ENCODE data around the gene ARL15.

Gene ARL15

GRCh38 chr5:54324651-54325271 lies 14.4 kb upstream of the ARL15 start:
- no peak for DNase-seq (ENCODE audit: low spot score in 2 of 2)
- no peak overlapping the region for H3K27ac Mint-ChIP-seq
- ATAC-seq: no peak
- no peak overlapping the region for H3K4me3 Mint-ChIP-seq
- H3K36me3 Mint-ChIP-seq: no peaks in the 10 kb centered on the region
- no peaks in the 10 kb centered on the region for H3K9me3 Mint-ChIP-seq
- no peaks in the 10 kb centered on the region for H3K4me1 Mint-ChIP-seq

DNA sequence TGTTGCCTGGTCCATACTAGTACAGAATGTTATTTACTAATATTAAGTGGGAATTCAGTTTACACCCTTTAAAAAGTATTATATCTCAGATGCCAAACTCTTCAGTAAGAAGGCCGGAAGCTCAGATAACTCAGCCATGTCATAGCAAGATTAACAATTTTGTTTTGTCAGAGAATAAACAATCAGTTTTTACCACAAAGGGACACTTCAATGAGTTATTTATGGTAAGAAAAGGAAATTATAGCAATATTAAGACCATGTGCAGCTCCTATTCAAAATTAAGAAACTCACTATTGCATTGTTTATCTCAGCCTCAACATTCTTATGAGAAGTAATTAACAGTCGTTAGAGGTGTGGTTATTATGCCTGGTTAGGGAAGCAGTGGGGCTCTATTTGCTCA lies 13.1 kb upstream of the ARL15 start:
- Mint-ChIP-seq H3K36me3 (no peaks in the 10 kb centered on the region), H3K4me1 (no peaks in the 10 kb centered on the region), H3K27ac (no peak overlapping the region), H3K4me3 (no peak overlapping the region), H3K9me3 (no peaks in the 10 kb centered on the region)
- no peak for ATAC-seq
- DNase-seq (ENCODE audit: low spot score in 2 of 2): no peak

GRCh38 chr5:54320256-54320655 lies 9.9 kb upstream of the ARL15 start:
- H3K27ac Mint-ChIP-seq: no peak overlapping the region
- no peaks in the 10 kb centered on the region for H3K36me3 Mint-ChIP-seq
- H3K4me3 Mint-ChIP-seq: no peak overlapping the region
- ATAC-seq (no peak), DNase-seq (ENCODE audit: low spot score in 2 of 2) (no peak)
- H3K4me1 Mint-ChIP-seq: no peaks in the 10 kb centered on the region
- H3K9me3 Mint-ChIP-seq: no peaks in the 10 kb centered on the region

GRCh38 chr5:54317511-54318260 lies 7.3 kb upstream of the ARL15 start:
- Mint-ChIP-seq H3K4me1 (no peaks in the 10 kb centered on the region), H3K9me3 (no peaks in the 10 kb centered on the region), H3K27ac (no peak overlapping the region), H3K36me3 (no peaks in the 10 kb centered on the region), H3K4me3 (no peak overlapping the region)
- ATAC-seq: no peak
- no peak for DNase-seq (ENCODE audit: low spot score in 2 of 2)

GRCh38 chr5:54315736-54316528 lies 5.6 kb upstream of the ARL15 start:
- H3K4me3 Mint-ChIP-seq: no peak overlapping the region
- DNase-seq (ENCODE audit: low spot score in 2 of 2) (peak in 1 of 2 donors; percentile 23), ATAC-seq (no peak)

DNA sequence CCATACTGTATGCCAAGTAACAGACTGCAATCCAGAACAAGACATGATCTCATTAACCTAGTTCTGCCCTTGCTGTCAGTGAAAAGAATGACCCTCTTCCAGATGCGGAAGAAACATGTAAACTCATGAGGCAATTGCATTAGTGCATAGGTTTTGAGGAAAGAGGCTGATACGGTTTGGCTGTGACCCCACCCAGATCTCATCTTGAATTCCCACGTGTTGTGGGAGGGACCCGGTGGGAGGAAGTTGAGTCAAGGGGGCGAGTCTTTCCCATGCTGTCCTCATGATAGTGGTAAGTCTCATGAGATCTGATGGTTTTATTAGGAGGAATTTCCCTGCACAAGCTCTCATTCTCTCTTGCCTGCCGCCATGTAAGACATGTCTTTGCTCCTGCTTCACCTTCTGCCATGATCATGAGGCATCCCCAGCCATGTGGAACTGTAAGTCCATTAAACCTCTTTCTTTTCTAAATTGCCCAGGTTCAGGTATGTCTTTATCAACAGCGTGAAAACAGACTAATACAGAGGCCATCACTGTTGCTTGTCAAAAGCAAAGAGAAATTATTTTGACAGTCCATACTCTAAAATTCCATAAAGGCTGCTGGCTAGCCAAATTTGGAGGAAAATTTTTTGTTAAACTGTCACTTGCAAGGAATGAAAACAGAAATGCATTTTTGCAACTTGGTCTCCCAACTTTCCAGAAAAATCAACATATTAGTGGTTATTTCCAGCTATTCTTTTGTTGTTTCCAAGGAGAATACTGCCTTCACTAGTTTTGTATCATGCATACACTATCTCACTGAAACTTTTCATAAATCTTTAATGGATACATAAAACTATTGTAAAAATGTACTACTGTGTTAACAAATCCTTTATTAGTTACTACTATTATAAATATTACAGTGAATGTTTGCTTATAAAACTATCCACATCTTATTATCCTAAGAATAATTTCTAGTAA lies 3.2 kb upstream of the ARL15 start:
- DNase-seq (ENCODE audit: low spot score in 2 of 2): peak in 1 of 2 donors; percentile 46
- H3K36me3 Mint-ChIP-seq: peaks cover 15% of the 10 kb centered on the region
- H3K9me3 Mint-ChIP-seq: no peaks in the 10 kb centered on the region
- peaks cover 19% of the 10 kb centered on the region for H3K4me1 Mint-ChIP-seq
- H3K4me3 Mint-ChIP-seq: no peak overlapping the region
- H3K27ac Mint-ChIP-seq: no peak overlapping the region
- ATAC-seq: no peak

More at GRCh38 chr5:54315736-54316528, 5.6 kb upstream of the ARL15 start:
- H3K9me3 Mint-ChIP-seq: no peaks in the 10 kb centered on the region
- H3K36me3 Mint-ChIP-seq: peaks cover 6% of the 10 kb centered on the region
- H3K27ac Mint-ChIP-seq: no peak overlapping the region
- H3K4me1 Mint-ChIP-seq: peaks cover 2% of the 10 kb centered on the region

GRCh38 chr5:54312499-54312898 lies 2.1 kb upstream of the ARL15 start:
- Mint-ChIP-seq H3K4me1 (peaks cover 23% of the 10 kb centered on the region), H3K36me3 (peaks cover 15% of the 10 kb centered on the region), H3K9me3 (no peaks in the 10 kb centered on the region), H3K4me3 (peak overlapping the region; percentile 95), H3K27ac (no peak overlapping the region)
- DNase-seq (ENCODE audit: low spot score in 2 of 2) (no peak), ATAC-seq (no peak)

DNA sequence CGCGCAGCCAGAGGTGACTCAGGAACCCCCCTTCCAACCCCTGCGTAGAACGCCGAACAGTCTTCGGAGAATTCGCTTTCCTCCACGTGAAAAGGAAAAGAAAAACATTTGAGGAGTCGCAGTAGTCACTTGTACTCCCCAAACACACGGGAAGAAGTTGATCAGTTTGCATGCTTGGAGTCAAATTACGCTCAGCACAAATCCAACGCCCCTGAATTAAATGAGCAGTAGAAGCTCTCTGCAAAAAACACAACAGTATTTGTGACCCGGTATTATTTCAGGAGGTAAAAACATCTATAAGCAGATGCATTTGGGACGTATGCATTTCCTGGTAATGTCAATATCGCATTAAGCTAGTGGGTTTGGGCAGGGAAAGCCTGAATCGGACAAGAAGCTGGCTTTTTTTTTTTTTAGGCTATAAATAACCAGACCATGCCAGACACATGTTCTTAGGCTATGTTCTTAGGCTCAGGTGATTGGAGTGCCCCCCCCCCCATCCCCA lies 854 bp upstream of the ARL15 start:
- DNase-seq (ENCODE audit: low spot score in 2 of 2) (no peak), ATAC-seq (no peak)
- H3K27ac Mint-ChIP-seq: peak overlapping the region; percentile 99
- peak overlapping the region; percentile 95 for H3K4me3 Mint-ChIP-seq
- peaks cover 29% of the 10 kb centered on the region for H3K4me1 Mint-ChIP-seq
- peaks cover 15% of the 10 kb centered on the region for H3K36me3 Mint-ChIP-seq
- no peaks in the 10 kb centered on the region for H3K9me3 Mint-ChIP-seq

- Mint-ChIP-seq H3K4me3 (peak overlapping the region; percentile 95), H3K4me1 (peaks cover 29% of the 10 kb centered on the region), H3K27ac (peak overlapping the region; percentile 99), H3K36me3 (peaks cover 15% of the 10 kb centered on the region), H3K9me3 (no peaks in the 10 kb centered on the region)
- no peak for DNase-seq (ENCODE audit: low spot score in 2 of 2)
- peak; percentile 35 for ATAC-seq
Observed at GRCh38 chr5:54309691-54310432, 511 bp downstream of the ARL15 start.

DNA sequence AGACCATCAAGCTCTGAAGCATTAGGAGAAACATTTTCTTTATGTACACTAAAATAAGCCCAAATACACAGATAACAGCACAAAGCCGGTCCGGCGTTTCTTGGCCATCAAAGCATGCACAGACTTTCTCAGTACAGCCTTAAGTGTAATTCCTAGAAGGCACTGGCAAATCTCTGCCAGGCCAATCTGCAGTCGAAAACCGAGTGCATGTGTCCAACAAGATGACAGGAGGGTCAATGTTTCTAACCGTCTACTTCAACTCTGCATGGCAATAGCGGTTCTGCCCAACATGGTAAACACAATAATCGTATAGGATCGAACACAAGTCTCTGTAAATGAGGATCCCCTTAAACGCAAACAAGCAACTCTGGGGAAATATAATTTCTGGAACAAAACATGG lies 1.1 kb downstream of the ARL15 start:
- DNase-seq (ENCODE audit: low spot score in 2 of 2) (no peak), ATAC-seq (no peak)
- Mint-ChIP-seq H3K9me3 (no peaks in the 10 kb centered on the region), H3K4me3 (peak overlapping the region; percentile 95), H3K36me3 (peaks cover 15% of the 10 kb centered on the region), H3K4me1 (peaks cover 32% of the 10 kb centered on the region), H3K27ac (peak overlapping the region; percentile 99)

- Mint-ChIP-seq H3K4me1 (peaks cover 43% of the 10 kb centered on the region), H3K9me3 (no peaks in the 10 kb centered on the region), H3K36me3 (peaks cover 15% of the 10 kb centered on the region), H3K4me3 (no peak overlapping the region), H3K27ac (no peak overlapping the region)
- ATAC-seq: no peak
- no peak for DNase-seq (ENCODE audit: low spot score in 2 of 2)
Observed at GRCh38 chr5:54307583-54307982, 2.8 kb downstream of the ARL15 start.

DNA sequence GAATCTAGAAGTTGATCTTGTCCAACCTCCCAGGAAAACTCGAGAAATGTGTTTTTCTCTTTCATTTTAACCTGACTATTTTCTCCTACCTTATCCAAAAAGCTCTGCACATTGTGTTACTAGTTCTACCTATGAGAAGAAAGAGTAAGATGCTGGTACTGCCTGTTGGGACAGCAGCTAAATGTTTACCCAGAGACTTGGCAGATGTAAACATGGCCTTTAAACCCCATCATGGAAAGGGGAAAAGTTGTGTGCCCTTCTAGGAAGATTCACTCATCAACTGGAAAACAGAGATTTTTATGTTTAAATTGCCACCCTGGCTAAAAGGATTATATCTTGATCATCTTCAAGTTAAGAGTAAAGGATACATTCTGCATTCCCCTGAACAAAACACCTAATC lies 3.5 kb downstream of the ARL15 start:
- Mint-ChIP-seq H3K36me3 (peaks cover 15% of the 10 kb centered on the region), H3K9me3 (no peaks in the 10 kb centered on the region), H3K4me3 (no peak overlapping the region), H3K27ac (no peak overlapping the region), H3K4me1 (peaks cover 49% of the 10 kb centered on the region)
- DNase-seq (ENCODE audit: low spot score in 2 of 2) (no peak), ATAC-seq (no peak)

DNA sequence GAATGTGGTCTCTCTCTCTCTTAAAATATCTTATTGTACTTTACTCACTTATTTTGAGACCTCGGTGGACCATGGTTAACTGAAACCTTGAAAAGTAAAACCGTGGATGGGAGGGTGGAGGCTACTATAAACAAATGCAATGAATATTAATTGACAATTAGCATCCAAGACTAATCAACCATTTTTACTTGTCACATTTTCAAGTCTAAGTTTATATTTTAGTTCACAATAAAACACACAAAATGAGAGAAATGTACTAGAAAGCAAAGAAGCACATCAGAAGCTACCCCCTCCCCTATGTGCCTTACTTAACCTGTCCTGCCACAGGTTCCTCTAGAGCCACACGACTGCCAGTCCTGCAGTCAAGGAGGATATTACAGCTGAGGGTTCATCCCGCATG lies 4.6 kb downstream of the ARL15 start:
- peaks cover 57% of the 10 kb centered on the region for H3K4me1 Mint-ChIP-seq
- ATAC-seq (no peak), DNase-seq (ENCODE audit: low spot score in 2 of 2) (no peak)
- H3K4me3 Mint-ChIP-seq: no peak overlapping the region
- H3K27ac Mint-ChIP-seq: no peak overlapping the region
- peaks cover 7% of the 10 kb centered on the region for H3K36me3 Mint-ChIP-seq
- no peaks in the 10 kb centered on the region for H3K9me3 Mint-ChIP-seq

DNA sequence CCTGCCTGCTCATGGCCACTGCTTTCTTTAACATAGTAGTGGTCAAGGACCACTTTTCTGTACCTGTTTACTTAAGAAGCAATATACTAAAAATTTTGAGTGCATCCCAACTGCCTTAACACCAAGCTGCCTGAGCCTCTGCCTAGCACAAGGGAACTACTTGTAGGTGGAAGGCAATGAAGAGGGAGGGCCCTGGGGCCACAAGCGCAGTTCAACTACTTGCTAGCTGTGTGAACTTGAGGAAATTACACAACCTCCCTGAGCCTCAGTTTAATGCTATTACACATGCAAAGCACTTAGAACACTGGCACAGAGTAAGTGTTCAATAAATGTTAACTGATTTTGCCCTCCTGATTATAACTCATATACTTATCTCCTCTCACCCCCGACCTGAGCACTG lies 6.3 kb downstream of the ARL15 start:
- peaks cover 48% of the 10 kb centered on the region for H3K4me1 Mint-ChIP-seq
- H3K36me3 Mint-ChIP-seq: no peaks in the 10 kb centered on the region
- no peak overlapping the region for H3K4me3 Mint-ChIP-seq
- peak; percentile 11 for ATAC-seq
- no peak overlapping the region for H3K27ac Mint-ChIP-seq
- DNase-seq (ENCODE audit: low spot score in 2 of 2): no peak
- no peaks in the 10 kb centered on the region for H3K9me3 Mint-ChIP-seq

All from stimulated activated effector memory CD8-positive, alpha-beta T cell treated with anti-CD3 and anti-CD28 coated beads, Interleukin-12 subunit alpha, Interleukin-12 subunit beta, amount 100 ng/mL, for 72 hours (primary cell).